Frontal cortex (tissue), 4 donors: ENCODE data around the gene DNAI1. TPM values are rescaled to one million over a fixed set of nuclear protein-coding genes. Genes with fewer than 3 reads are reported as not detected.
"Not testable (repeated sequence)": the region's sequence is repeated elsewhere in the genome, so short reads cannot be mapped to it uniquely, and the experiment has no call there.

Experiments
- DNase-seq, 2 donors: peaks; one replicate each; pipeline ENCODE4 v3.0.0; 2012; ENCODE audit warnings: low spot score in 2 of 2
- FAIRE-seq: peaks from 2 replicates; lab custom pipeline; 2012; peaks lifted over from hg19 to GRCh38; lab: Jason Lieb, UNC
- total RNA-seq: library from RNA; depleted of rRNA; stranded (reverse); fragments of >200 nt; gene quantifications from one replicate; pipeline ENCODE4 v1.2.3, GENCODE V29; 2014
- donor health status: control.
- donor health status: control.
- donor health status: control.

The DNAI1 gene
- total RNA-seq, 1 donor from 2014 or later: 1.2 TPM

- FAIRE-seq: no peak
- peak; percentile 98 to 99 for DNase-seq
Observed at GRCh38 chr9:34522971-34523797, 64.6 kb downstream of the DNAI1 start, which contains the start of gene ENHO. TSS of gene ENHO (minus strand) at chr9:34522990. CDS start at chr9:34521695, 1,295 bp downstream.

GRCh38 chr9:34524349-34524748 is 65.7 kb downstream of the DNAI1 start:
- FAIRE-seq (no peak), DNase-seq (no peak)

- FAIRE-seq: no peak
- no peak for DNase-seq
Observed at GRCh38 chr9:34526026-34526425, 67.4 kb downstream of the DNAI1 start.

GRCh38 chr9:34532041-34532440 is 73.4 kb downstream of the DNAI1 start:
- not testable (repeated sequence) for DNase-seq, FAIRE-seq

- DNase-seq (no peak), FAIRE-seq (no peak)
Observed at GRCh38 chr9:34536685-34537084, 78.1 kb downstream of the DNAI1 start.

GRCh38 chr9:34540827-34541226 is 82.2 kb downstream of the DNAI1 start:
- DNase-seq (no peak), FAIRE-seq (no peak)

GRCh38 chr9:34541540-34541939 is 82.9 kb downstream of the DNAI1 start:
- FAIRE-seq (no peak), DNase-seq (no peak)

- no peak for FAIRE-seq
- DNase-seq: no peak
Observed at GRCh38 chr9:34544035-34544434, 85.4 kb downstream of the DNAI1 start.

GRCh38 chr9:34545497-34545896 is 86.9 kb downstream of the DNAI1 start:
- FAIRE-seq: no peak
- no peak for DNase-seq

- FAIRE-seq (no peak), DNase-seq (no peak)
Observed at GRCh38 chr9:34546102-34546833, 87.7 kb downstream of the DNAI1 start.

- no peak for FAIRE-seq
- peak; percentile 63 to 64 for DNase-seq
Observed at GRCh38 chr9:34546834-34547827, 88.5 kb downstream of the DNAI1 start.

- FAIRE-seq (no peak), DNase-seq (peak; percentile 77 to 83)
Observed at GRCh38 chr9:34547960-34548611, 89.5 kb downstream of the DNAI1 start.

- FAIRE-seq (no peak), DNase-seq (no peak)
Observed at GRCh38 chr9:34549407-34549732, 90.8 kb downstream of the DNAI1 start.

- no peak for FAIRE-seq
Observed at GRCh38 chr9:34550016-34550680, 91.5 kb downstream of the DNAI1 start.

GRCh38 chr9:34550681-34551270 is 92.2 kb downstream of the DNAI1 start:
- no peak for DNase-seq
- no peak for FAIRE-seq

More at GRCh38 chr9:34550016-34550680, 91.5 kb downstream of the DNAI1 start:
- no peak for DNase-seq

GRCh38 chr9:34551751-34552605 is 93.4 kb downstream of the DNAI1 start:
- DNase-seq (no peak), FAIRE-seq (no peak)

- FAIRE-seq: no peak
- no peak for DNase-seq
Observed at GRCh38 chr9:34552606-34552981, 94.0 kb downstream of the DNAI1 start.

GRCh38 chr9:34552986-34553385 is 94.4 kb downstream of the DNAI1 start:
- no peak for FAIRE-seq
- DNase-seq: no peak
